Activated T-cell treated with anti-CD3 and anti-CD28 coated beads, Interleukin-2, amount 50 U/mL, for 4 hours (primary cell): ENCODE measurements around the gene SLC17A3. TPM values are rescaled to one million over a fixed set of nuclear protein-coding genes. Genes with fewer than 3 reads are reported as not detected.
A peak's percentile ranks its signal among the peaks of the same experiment; 100 is the strongest.

Source experiments
- ATAC-seq, 2 donors: fragments of 200-7000 bp; cut with Tn5 transposase; one replicate each; pipeline ENCODE4 v1.10.0; 2021
- DNase-seq: peaks from one replicate; pipeline ENCODE4 v3.0.0-alpha.2; 2020
- H3K27me3 Mint-ChIP-seq: one replicate; pipeline ENCODE4 v1.8.0; 2021; ENCODE audit warnings: low read depth, mixed read lengths
- H3K36me3 Mint-ChIP-seq: one replicate; pipeline ENCODE4 v1.8.0; 2022; ENCODE audit warnings: mixed read lengths; ENCODE audit not compliant: insufficient read depth
- H3K4me1 Mint-ChIP-seq: one replicate; pipeline ENCODE4 v1.8.0; 2021; ENCODE audit warnings: low read depth, mixed read lengths
- H3K4me3 Mint-ChIP-seq: one replicate; pipeline ENCODE4 v1.8.0; 2021; ENCODE audit warnings: mild to moderate bottlenecking, moderate library complexity, mixed read lengths
- H3K9me3 Mint-ChIP-seq: one replicate; pipeline ENCODE4 v1.8.0; 2021; ENCODE audit warnings: mixed read lengths
- total RNA-seq, 3 donors: library from RNA; stranded (reverse); gene quantifications; one replicate each; pipeline ENCODE4 v1.2.1, GENCODE V29; 2021

The SLC17A3 gene
- total RNA-seq: under 1 TPM in 1 of 3 donors, not detected in 2; 0.11 TPM

DNA sequence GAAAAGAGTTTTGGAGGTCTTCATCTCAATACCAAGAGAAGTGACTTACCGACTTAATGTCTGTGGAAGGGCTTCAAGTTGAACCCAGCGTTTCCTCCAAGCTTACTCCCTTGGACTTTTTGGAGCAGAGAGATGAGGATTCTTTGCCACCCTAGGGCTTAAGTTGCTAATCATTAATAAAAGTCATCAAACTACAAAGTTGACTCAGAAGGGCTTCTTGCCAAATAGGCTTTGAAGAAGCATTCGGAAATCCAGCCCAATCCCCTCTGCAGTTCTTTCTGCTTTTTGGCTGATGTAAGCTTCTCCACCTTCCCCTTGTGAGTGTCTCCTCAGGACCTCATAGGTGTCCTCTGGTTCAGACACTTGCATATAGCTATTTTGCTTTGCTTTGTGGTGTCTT is at the start of gene SLC17A3:
TSS of gene SLC17A3 (minus strand) at position 126 of the 400 bp plus-strand sequence. CDS start 5,856 bp downstream, outside the sequence.
- no peak for ATAC-seq
- DNase-seq: no peak
- H3K4me1 Mint-ChIP-seq: peaks cover 27% of the 10 kb centered on the region
- H3K27me3 Mint-ChIP-seq: peaks cover 3% of the 10 kb centered on the region
- H3K4me3 Mint-ChIP-seq: no peak within 1 kb of the TSS
- H3K9me3 Mint-ChIP-seq: no peaks in the 10 kb centered on the region
- H3K36me3 Mint-ChIP-seq: no peaks in the 10 kb centered on the region

- H3K9me3 Mint-ChIP-seq: peaks cover 4% of the 10 kb centered on the region
- H3K36me3 Mint-ChIP-seq: no peaks in the 10 kb centered on the region
- ATAC-seq (no peak), DNase-seq (no peak)
- no peaks in the 10 kb centered on the region for H3K27me3 Mint-ChIP-seq
- no peak overlapping the region for H3K4me3 Mint-ChIP-seq
- H3K4me1 Mint-ChIP-seq: peaks cover 9% of the 10 kb centered on the region
Observed at GRCh38 chr6:25922301-25922700, 48.3 kb upstream of the SLC17A3 start.

DNA sequence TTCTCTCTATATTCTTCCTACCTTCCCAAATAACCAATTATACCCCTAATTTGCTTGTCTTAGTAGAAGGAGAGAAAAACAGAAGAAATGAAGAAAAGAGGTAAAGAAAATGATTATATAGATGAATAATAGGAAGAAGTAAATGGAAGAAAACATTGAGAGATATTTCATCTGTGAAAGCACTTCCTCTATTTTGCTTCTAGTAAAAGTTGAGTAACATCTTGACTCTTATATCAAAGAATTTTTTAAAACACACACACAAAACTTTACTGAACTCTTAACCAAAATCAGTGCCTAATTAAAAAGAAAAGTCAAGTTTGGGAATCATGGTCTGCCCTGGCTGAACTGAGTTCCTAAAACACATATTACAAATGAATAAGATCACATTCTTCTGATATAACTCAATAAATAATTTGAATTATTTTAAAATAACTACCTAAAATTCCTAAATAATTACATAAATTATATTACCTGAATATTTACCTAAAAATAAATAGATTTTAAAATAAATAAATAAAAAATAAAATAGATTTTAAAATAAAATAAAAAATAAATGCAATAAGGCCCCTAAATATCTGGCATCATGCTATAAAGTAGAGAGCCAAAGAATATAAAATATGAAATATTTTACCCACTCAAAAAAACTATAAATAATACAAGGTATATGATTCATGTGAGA is 47.6 kb upstream of the SLC17A3 start:
- Mint-ChIP-seq H3K4me3 (no peak overlapping the region), H3K36me3 (no peaks in the 10 kb centered on the region), H3K4me1 (peaks cover 9% of the 10 kb centered on the region), H3K27me3 (no peaks in the 10 kb centered on the region), H3K9me3 (peaks cover 4% of the 10 kb centered on the region)
- DNase-seq (no peak), ATAC-seq (no peak)

DNA sequence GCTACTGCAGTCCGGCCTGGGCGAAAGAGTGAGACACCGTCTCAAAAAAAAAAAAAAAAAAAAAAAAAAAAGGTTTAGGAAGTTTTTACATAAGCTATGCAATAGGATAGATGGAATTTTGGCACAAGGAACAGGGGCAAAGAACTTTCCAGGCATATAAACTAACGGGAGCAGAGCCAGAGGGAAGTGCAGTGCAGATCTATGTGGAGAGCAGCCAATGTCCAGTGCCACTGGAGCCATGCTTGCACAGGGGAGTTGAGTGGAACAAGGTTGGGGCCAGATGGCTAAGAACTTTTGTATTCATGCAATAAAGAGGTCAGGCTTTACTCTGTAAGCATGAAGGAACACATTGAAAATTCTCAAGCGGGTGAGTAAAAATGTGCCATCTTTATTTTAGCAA is 45.6 kb upstream of the SLC17A3 start:
- ATAC-seq (no peak), DNase-seq (no peak)
- Mint-ChIP-seq H3K9me3 (peaks cover 4% of the 10 kb centered on the region), H3K36me3 (no peaks in the 10 kb centered on the region), H3K27me3 (no peaks in the 10 kb centered on the region), H3K4me1 (peaks cover 12% of the 10 kb centered on the region), H3K4me3 (no peak overlapping the region)

- H3K36me3 Mint-ChIP-seq: no peaks in the 10 kb centered on the region
- DNase-seq (no peak), ATAC-seq (peak; percentile 66 to 84)
- H3K4me3 Mint-ChIP-seq: no peak overlapping the region
- H3K4me1 Mint-ChIP-seq: peaks cover 12% of the 10 kb centered on the region
- no peaks in the 10 kb centered on the region for H3K27me3 Mint-ChIP-seq
- H3K9me3 Mint-ChIP-seq: peaks cover 4% of the 10 kb centered on the region
Observed at GRCh38 chr6:25918083-25918683, 44.1 kb upstream of the SLC17A3 start.

DNA sequence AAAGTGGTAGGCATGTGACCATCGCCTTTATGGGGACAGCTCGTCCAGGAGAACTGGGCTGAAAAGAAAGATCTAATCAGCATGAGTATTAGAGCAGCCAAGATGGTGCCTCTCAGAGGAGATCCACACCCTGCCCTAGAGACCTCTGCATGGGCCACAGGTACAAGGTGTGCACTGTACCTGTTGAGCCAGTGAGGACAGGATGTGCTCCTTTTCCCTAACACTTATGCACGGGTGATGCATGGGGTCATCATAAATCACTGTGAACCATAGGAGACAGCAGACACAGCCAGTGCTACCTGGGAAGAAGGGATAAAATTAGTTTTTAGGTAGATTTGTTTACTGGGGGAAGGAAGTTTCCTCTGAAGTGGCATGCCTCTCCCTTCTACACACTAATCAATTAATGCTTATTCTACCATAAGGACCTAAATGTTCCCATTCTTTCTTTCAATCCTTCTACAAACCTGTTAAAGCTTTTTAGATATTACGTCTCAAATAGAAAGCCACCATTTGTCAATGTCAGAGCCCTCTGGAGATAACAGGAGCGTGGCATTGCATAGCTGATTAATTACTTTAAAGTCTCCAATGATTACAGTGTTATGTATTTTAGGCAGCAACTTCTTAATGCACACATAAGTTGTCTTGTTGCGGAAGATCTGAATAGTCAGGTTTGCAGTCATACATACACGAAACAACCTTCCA is 42.9 kb upstream of the SLC17A3 start:
- H3K27me3 Mint-ChIP-seq: no peaks in the 10 kb centered on the region
- peaks cover 12% of the 10 kb centered on the region for H3K4me1 Mint-ChIP-seq
- no peaks in the 10 kb centered on the region for H3K36me3 Mint-ChIP-seq
- ATAC-seq (no peak), DNase-seq (no peak)
- peaks cover 4% of the 10 kb centered on the region for H3K9me3 Mint-ChIP-seq
- no peak overlapping the region for H3K4me3 Mint-ChIP-seq

DNA sequence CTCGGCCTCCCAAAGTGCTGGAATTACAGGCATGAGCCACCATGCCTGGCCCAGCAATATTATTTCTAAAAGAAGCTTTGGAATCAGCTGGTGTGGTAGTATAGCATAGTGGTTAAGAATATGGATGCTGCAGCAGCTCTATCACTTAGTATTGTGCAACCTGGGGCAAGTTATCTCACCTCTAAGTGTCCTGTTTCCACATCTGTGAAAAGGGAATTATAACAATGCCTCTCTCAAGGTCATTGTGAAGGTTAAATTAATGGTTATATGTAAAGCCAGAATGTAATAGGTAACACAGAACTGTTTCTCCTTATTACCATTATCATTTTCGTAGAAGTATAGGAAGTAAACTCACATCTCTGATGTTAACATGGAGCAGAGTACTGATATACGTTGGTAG is 42.3 kb upstream of the SLC17A3 start:
- no peaks in the 10 kb centered on the region for H3K27me3 Mint-ChIP-seq
- H3K9me3 Mint-ChIP-seq: peaks cover 4% of the 10 kb centered on the region
- no peak for DNase-seq
- no peaks in the 10 kb centered on the region for H3K36me3 Mint-ChIP-seq
- H3K4me1 Mint-ChIP-seq: peaks cover 16% of the 10 kb centered on the region
- H3K4me3 Mint-ChIP-seq: no peak overlapping the region
- ATAC-seq: no peak

GRCh38 chr6:25913741-25914140 is 39.7 kb upstream of the SLC17A3 start:
- DNase-seq (no peak), ATAC-seq (peak; percentile 13 to 41)
- H3K4me3 Mint-ChIP-seq: no peak overlapping the region
- H3K4me1 Mint-ChIP-seq: peaks cover 18% of the 10 kb centered on the region
- H3K9me3 Mint-ChIP-seq: peaks cover 4% of the 10 kb centered on the region
- H3K36me3 Mint-ChIP-seq: no peaks in the 10 kb centered on the region
- no peaks in the 10 kb centered on the region for H3K27me3 Mint-ChIP-seq

DNA sequence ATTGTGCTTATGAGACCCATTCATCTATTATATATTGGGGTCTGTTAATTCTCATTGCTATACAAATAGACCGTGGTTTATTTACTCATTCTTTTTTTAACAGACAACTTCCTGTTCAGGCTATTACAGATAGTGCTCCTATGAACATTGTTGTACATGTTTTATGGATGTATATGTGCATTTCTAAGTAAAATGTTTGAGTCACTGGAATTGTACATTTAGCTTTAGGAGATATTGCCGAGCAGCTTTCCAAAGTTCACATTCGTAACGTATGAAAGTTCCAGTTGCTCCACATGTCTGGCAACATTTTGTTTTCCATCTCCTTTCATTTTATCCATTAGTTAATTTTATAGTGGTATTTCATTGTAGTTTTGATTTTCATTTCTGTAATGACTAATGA is 37.3 kb upstream of the SLC17A3 start:
- no peak for ATAC-seq
- H3K36me3 Mint-ChIP-seq: no peaks in the 10 kb centered on the region
- H3K9me3 Mint-ChIP-seq: no peaks in the 10 kb centered on the region
- peaks cover 8% of the 10 kb centered on the region for H3K27me3 Mint-ChIP-seq
- no peak overlapping the region for H3K4me3 Mint-ChIP-seq
- DNase-seq: no peak
- H3K4me1 Mint-ChIP-seq: peaks cover 10% of the 10 kb centered on the region

DNA sequence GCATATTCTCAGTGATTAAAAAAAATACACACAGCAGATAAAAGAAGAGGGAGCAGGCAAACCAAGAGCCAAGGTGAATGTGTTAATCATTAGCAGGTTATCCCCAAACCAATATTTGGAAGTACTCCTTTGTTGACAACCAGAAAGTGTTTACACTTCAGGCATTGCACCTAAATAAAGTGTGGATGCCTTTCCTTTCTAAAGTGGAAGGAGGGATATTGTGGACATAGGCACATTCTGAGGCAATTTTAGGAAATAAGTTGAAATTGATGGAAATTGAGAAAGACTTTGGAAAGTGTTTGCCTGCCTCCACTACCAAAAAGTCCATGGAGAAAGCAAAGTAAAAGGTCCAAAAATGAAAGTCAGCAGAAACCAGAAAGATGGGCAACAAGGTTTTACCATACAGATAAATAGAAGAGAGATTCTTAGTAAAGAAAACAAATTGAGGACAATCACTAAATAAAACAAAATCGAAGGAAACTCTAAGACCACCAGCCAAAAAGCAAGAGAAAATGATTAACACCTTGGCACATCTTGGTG is 33.5 kb upstream of the SLC17A3 start:
- no peaks in the 10 kb centered on the region for H3K36me3 Mint-ChIP-seq
- peaks cover 17% of the 10 kb centered on the region for H3K27me3 Mint-ChIP-seq
- DNase-seq (no peak), ATAC-seq (no peak)
- H3K4me1 Mint-ChIP-seq: peaks cover 6% of the 10 kb centered on the region
- no peak overlapping the region for H3K4me3 Mint-ChIP-seq
- no peaks in the 10 kb centered on the region for H3K9me3 Mint-ChIP-seq

DNA sequence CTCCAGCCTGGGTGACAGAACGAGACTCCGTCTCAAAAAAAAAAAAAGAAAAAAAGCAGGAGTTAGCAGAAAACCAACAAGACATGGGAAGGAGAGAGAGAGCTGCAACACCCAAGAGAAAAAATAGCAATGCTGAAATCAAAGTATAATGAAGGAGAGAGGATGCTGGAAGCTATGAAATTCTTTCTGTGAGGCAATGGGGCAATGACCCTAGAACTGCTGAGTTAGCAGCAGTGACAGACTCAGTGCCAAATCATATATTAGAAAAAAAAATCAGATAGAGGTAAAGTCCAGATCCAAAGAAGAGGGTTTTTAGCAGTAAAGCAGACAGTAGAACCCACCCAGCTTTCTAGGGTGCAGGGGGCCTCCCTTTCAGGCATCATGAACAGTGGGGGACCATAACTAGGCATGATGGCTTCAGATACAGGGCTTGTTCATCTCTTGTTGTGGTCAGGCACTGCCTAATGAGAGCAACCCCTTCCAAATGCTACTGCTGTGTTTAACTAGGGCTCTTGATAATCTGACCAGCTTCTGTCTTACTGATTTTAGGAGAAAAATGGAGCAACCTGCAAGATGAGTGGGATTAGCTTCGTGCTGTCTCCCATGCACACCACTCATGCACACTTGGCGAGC is 29.5 kb upstream of the SLC17A3 start:
- Mint-ChIP-seq H3K4me3 (no peak overlapping the region), H3K36me3 (no peaks in the 10 kb centered on the region), H3K4me1 (no peaks in the 10 kb centered on the region), H3K27me3 (peaks cover 17% of the 10 kb centered on the region), H3K9me3 (no peaks in the 10 kb centered on the region)
- DNase-seq: no peak
- no peak for ATAC-seq

DNA sequence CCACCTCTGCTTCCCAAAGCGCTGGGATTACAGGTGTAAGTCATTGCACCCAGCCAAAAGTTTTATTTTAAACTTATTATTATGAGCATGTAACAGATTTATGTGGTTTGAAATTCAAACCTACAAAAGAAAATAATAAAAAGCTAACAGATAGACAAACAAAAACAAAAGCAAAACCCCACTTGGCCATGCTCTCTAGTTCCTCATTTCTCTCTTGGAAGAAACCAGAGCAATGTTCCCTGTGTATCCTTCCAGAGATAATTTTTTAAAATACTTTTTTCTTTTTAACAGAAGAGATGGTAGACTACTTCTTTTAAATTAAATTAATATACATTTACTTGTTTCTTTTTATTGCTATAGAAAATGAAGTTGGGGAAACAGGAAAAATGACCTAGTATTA is 28.0 kb upstream of the SLC17A3 start:
- no peaks in the 10 kb centered on the region for H3K4me1 Mint-ChIP-seq
- H3K9me3 Mint-ChIP-seq: no peaks in the 10 kb centered on the region
- DNase-seq (no peak), ATAC-seq (no peak)
- no peaks in the 10 kb centered on the region for H3K36me3 Mint-ChIP-seq
- H3K4me3 Mint-ChIP-seq: no peak overlapping the region
- peaks cover 10% of the 10 kb centered on the region for H3K27me3 Mint-ChIP-seq

- H3K4me1 Mint-ChIP-seq: no peaks in the 10 kb centered on the region
- DNase-seq: no peak
- H3K9me3 Mint-ChIP-seq: no peaks in the 10 kb centered on the region
- no peak overlapping the region for H3K4me3 Mint-ChIP-seq
- peaks cover 4% of the 10 kb centered on the region for H3K27me3 Mint-ChIP-seq
- no peaks in the 10 kb centered on the region for H3K36me3 Mint-ChIP-seq
- ATAC-seq: no peak
Observed at GRCh38 chr6:25900843-25901242, 26.8 kb upstream of the SLC17A3 start.

GRCh38 chr6:25899580-25900408 is 25.8 kb upstream of the SLC17A3 start:
- ATAC-seq (no peak), DNase-seq (no peak)
- Mint-ChIP-seq H3K36me3 (no peaks in the 10 kb centered on the region), H3K27me3 (peaks cover 4% of the 10 kb centered on the region), H3K4me1 (no peaks in the 10 kb centered on the region), H3K4me3 (no peak overlapping the region), H3K9me3 (no peaks in the 10 kb centered on the region)
